ENCODE results near the gene PPP2R5D. TPM values are rescaled to one million over a fixed set of nuclear protein-coding genes. Genes with fewer than 3 reads are reported as not detected.

The PPP2R5D gene
- total RNA-seq, 2 experiments from 2014 or later, result 35.0 to 35.6 TPM

DNA sequence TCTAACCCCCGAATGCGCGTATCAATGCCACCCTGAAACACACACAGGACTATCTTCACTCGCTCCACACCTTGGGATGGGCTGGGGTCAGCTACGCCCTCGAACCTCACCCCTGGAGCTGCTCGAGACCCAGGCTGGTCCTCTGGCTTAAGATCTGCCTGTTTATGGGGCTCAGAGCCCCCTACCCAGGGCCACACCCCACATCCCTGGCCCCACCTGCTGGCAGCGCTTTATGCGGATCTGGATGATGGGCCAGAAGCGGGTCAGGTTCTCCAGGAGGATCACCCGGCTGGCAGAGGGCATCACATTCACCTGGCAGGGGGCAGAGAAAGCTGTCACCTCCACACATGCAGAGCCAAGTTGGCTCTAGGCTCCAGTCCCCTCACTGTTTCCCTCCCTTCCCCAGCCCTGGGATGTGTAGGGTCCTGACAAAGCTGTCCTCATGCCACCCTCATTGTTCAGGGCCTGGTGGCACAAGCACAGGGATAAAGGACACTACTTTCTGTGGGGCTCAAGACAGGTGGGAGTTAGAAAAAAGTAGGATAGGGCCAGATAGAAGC, 61.1 kb downstream of the PPP2R5D start:
- Histone ChIP-seq H3K9me2 (ENCODE audit: insufficient read depth, low read length) (no peaks in the 10 kb centered on the region), H3K4me3 (ENCODE audit: low read depth, low read length, poor library complexity, severe bottlenecking) (no peak overlapping the region), H3K79me2 (ENCODE audit: insufficient read depth, low read depth, low read length) (no peaks in the 10 kb centered on the region), H3K4me1 (ENCODE audit: insufficient read depth, low read length, poor library complexity, severe bottlenecking) (no peaks in the 10 kb centered on the region), H3K4me2 (ENCODE audit: low read length) (no peak overlapping the region), H3K9me3 (ENCODE audit: low read length) (no peaks in the 10 kb centered on the region), H2AFZ (ENCODE audit: low read length) (no peak overlapping the region), H3K27ac (ENCODE audit: low read depth, low read length, poor library complexity, severe bottlenecking) (no peak overlapping the region), H3K36me3 (ENCODE audit: insufficient read depth, low read length) (peaks cover 28% of the 10 kb centered on the region; the same call in 1 of the 2 replicates), H4K20me1 (ENCODE audit: insufficient read depth, low read length) (no peaks in the 10 kb centered on the region)
- TF ChIP-seq EZH2phosphoT487 (IDR thresholded peaks at IDR 0.05; ENCODE audit: borderline replicate concordance, low read depth, low read length), result no peak
- TF ChIP-seq, protein P1, sequence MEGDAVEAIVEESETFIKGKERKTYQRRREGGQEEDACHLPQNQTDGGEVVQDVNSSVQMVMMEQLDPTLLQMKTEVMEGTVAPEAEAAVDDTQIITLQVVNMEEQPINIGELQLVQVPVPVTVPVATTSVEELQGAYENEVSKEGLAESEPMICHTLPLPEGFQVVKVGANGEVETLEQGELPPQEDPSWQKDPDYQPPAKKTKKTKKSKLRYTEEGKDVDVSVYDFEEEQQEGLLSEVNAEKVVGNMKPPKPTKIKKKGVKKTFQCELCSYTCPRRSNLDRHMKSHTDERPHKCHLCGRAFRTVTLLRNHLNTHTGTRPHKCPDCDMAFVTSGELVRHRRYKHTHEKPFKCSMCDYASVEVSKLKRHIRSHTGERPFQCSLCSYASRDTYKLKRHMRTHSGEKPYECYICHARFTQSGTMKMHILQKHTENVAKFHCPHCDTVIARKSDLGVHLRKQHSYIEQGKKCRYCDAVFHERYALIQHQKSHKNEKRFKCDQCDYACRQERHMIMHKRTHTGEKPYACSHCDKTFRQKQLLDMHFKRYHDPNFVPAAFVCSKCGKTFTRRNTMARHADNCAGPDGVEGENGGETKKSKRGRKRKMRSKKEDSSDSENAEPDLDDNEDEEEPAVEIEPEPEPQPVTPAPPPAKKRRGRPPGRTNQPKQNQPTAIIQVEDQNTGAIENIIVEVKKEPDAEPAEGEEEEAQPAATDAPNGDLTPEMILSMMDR (conservative IDR thresholded peaks at IDR 0.05; ENCODE audit: low read length), result no peak
- ChIA-PET POLR2A (interaction anchor here (1.8 kb wide), 1 partner anchor 9 kb away, joined by 5 read pairs; the partner anchor contains the start of gene CUL7), CTCF (ENCODE audit: unreplicated experiment) (no interaction called here)
- intact Hi-C loops (cut with micrococcal nuclease; ENCODE audit: unreplicated experiment), result no loop called here
- DNase-seq (ENCODE audit: low spot score), result no peak
- no TSS peak for BruUV-seq (replicated peaks)

DNA sequence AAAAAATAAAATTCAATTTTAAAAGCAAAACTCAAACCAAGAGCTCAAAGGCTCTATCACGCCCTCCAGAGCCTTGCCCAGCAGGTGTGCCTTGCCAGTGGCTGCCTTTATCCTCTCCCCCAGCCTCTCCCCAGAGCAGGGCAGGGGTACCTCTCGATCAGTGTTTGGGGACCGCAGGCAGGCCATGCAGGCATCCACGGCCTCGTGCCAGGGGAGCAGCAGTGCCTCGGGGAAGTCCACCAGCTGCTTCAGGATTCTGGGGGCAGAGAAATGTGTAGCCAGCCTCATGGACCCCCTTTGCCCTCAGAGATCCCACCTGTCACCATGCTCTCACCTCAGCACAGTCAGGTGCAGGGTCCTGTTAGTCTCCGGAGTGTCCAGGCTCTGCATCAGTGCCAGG, 63.6 kb downstream of the PPP2R5D start:
- Histone ChIP-seq H4K20me1 (ENCODE audit: insufficient read depth, low read length) (no peaks in the 10 kb centered on the region), H3K9me3 (ENCODE audit: low read length) (no peaks in the 10 kb centered on the region), H3K4me3 (ENCODE audit: low read depth, low read length, poor library complexity, severe bottlenecking) (no peak overlapping the region), H3K9me2 (ENCODE audit: insufficient read depth, low read length) (no peaks in the 10 kb centered on the region), H3K4me2 (ENCODE audit: low read length) (no peak overlapping the region), H3K36me3 (ENCODE audit: insufficient read depth, low read length) (peaks cover 23% of the 10 kb centered on the region; the same call in 1 of the 2 replicates), H3K4me1 (ENCODE audit: insufficient read depth, low read length, poor library complexity, severe bottlenecking) (peaks cover 12% of the 10 kb centered on the region), H3K79me2 (ENCODE audit: insufficient read depth, low read depth, low read length) (no peaks in the 10 kb centered on the region), H2AFZ (ENCODE audit: low read length) (no peak overlapping the region), H3K27ac (ENCODE audit: low read depth, low read length, poor library complexity, severe bottlenecking) (no peak overlapping the region)
- CTCF ChIA-PET (ENCODE audit: unreplicated experiment), result interaction anchor here (0.9 kb wide), 1 partner anchor 11 kb away, joined by 3 read pairs; no protein-coding TSS in a partner anchor
- intact Hi-C loops (cut with micrococcal nuclease; ENCODE audit: unreplicated experiment), result no loop called here
- TF ChIP-seq, protein P1 (conservative IDR thresholded peaks at IDR 0.05; ENCODE audit: low read length), result no peak
- TF ChIP-seq EZH2phosphoT487 (IDR thresholded peaks at IDR 0.05; ENCODE audit: borderline replicate concordance, low read depth, low read length), result no peak
- POLR2A ChIA-PET, result no interaction called here
- no peak for DNase-seq (ENCODE audit: low spot score)
- BruUV-seq (replicated peaks), result no TSS peak

DNA sequence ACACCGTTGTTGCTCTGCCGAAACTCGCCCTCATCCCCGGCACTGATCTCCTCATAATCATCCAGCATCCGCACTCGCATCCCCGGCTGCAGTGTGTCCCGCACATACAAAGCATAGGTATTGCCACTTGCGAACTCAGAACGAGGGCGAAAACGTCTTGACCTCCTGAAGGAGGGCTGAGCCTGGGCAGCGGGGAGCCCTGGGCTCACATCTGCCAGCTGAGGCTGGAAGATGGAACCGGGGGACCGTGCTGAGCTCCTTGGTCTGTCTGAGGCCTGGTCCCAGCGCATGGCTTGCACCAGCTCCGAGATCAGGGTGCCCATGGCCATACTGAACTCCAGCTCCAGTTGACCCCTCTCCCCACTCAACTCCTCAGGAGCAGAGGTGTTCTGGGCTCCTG, 66.6 kb downstream of the PPP2R5D start:
- H3K9me3 ChIP-seq (ENCODE audit: low read length), result no peaks in the 10 kb centered on the region
- H3K9me2 ChIP-seq (ENCODE audit: insufficient read depth, low read length), result no peaks in the 10 kb centered on the region
- no peak overlapping the region for H2AFZ ChIP-seq (ENCODE audit: low read length)
- no peaks in the 10 kb centered on the region for H4K20me1 ChIP-seq (ENCODE audit: insufficient read depth, low read length)
- H3K27ac ChIP-seq (ENCODE audit: low read depth, low read length, poor library complexity, severe bottlenecking), result no peak overlapping the region
- intact Hi-C loops (cut with micrococcal nuclease; ENCODE audit: unreplicated experiment), result no loop called here
- DNase-seq (ENCODE audit: low spot score), result no peak
- BruUV-seq (replicated peaks), result no TSS peak
- no peak overlapping the region for H3K4me3 ChIP-seq (ENCODE audit: low read depth, low read length, poor library complexity, severe bottlenecking)
- ChIA-PET POLR2A (interaction anchor here (0.8 to 0.9 kb wide), 2 partner anchors 8 to 122 kb away, joined by 3 to 4 read pairs; partner anchors contain the start of genes CNPY3, KLC4 and MRPL2), CTCF (ENCODE audit: unreplicated experiment) (no interaction called here)
- H3K4me1 ChIP-seq (ENCODE audit: insufficient read depth, low read length, poor library complexity, severe bottlenecking), result peaks cover 21% of the 10 kb centered on the region
- TF ChIP-seq, protein P1 (conservative IDR thresholded peaks at IDR 0.05; ENCODE audit: low read length), result no peak
- TF ChIP-seq EZH2phosphoT487 (IDR thresholded peaks at IDR 0.05; ENCODE audit: borderline replicate concordance, low read depth, low read length), result no peak
- peaks cover 24% of the 10 kb centered on the region; the same call in 1 of the 2 replicates for H3K36me3 ChIP-seq (ENCODE audit: insufficient read depth, low read length)
- no peaks in the 10 kb centered on the region for H3K79me2 ChIP-seq (ENCODE audit: insufficient read depth, low read depth, low read length)
- 0 out of 2 replicates have a peak overlapping the region, but pooled peaks have one; percentile 3 for H3K4me2 ChIP-seq (ENCODE audit: low read length)
